K562 (cell line): Measurements from ENCODE around the gene ARHGAP22. TPM values are rescaled to one million over a fixed set of nuclear protein-coding genes. Genes with fewer than 3 reads are reported as not detected.

Source experiments
- BRF1 ChIP-seq: IDR thresholded peaks from 3 replicates; pipeline ENCODE4 v1.6.1; 2011; ENCODE audit warnings: borderline replicate concordance, mild to moderate bottlenecking; ENCODE audit not compliant: insufficient read length; ENCODE audit errors: extremely low read depth
- CBX3 ChIP-seq, 2 experiments: IDR thresholded peaks; 1 replicate in 1 of 2; 2 replicates in 1 of 2; pipeline ENCODE4 v1.6.1; 2012; ENCODE audit warnings: inconsistent platforms in 2 of 2, low read length in 2 of 2, borderline replicate concordance in 1 of 2, control low read depth in 1 of 2
- CEBPZ ChIP-seq: fragments of 150-350 bp; IDR thresholded peaks from 2 replicates; pipeline ENCODE4 v1.6.1; 2014; ENCODE audit warnings: low read depth, mild to moderate bottlenecking, low read length, borderline replicate concordance
- KAT2B ChIP-seq: IDR thresholded peaks from one replicate; pipeline ENCODE4 v1.6.1; 2012; ENCODE audit warnings: low read depth, mild to moderate bottlenecking, control low read depth, inconsistent platforms, low read length, moderate library complexity
- LCOR ChIP-seq: sonication (generic); formaldehyde crosslinking; IDR thresholded peaks from 2 replicates; pipeline ENCODE4 v1.8.0; 2022; ENCODE audit warnings: mild to moderate bottlenecking, missing genetic modification reagents
- PRDM10 ChIP-seq: fragments of 450-650 bp; IDR thresholded peaks from 2 replicates; pipeline ENCODE4 v1.6.1; 2018; ENCODE audit not compliant: partially characterized antibody
- SIX5 ChIP-seq, 2 experiments: IDR thresholded peaks; 2 replicates each; pipeline ENCODE4 v1.6.1; 2011; ENCODE audit warnings: low read length in 2 of 2, borderline replicate concordance in 1 of 2, low read depth in 1 of 2, mild to moderate bottlenecking in 1 of 2, moderate library complexity in 1 of 2; ENCODE audit not compliant: insufficient read depth in 1 of 2
- SMAD1 ChIP-seq: fragments of 150-350 bp; IDR thresholded peaks from 2 replicates; pipeline ENCODE4 v1.6.1; 2014; ENCODE audit warnings: low read length, low read depth; ENCODE audit not compliant: partially characterized antibody
- ZBTB7A ChIP-seq: IDR thresholded peaks from 2 replicates; pipeline ENCODE4 v1.6.1; 2011; ENCODE audit warnings: low read depth, mild to moderate bottlenecking, low read length, moderate library complexity, borderline replicate concordance; ENCODE audit not compliant: control insufficient read depth
- ZNF280B ChIP-seq: fragments of 250-450 bp; sonication (Bioruptor Pico); IDR thresholded peaks from 2 replicates; pipeline ENCODE4 v1.5.1; 2021; ENCODE audit warnings: mild to moderate bottlenecking
- ZNF696 ChIP-seq: fragments of 250-450 bp; sonication (Bioruptor Pico); conservative IDR thresholded peaks from 2 replicates; pipeline ENCODE4 v1.4.0; 2020; ENCODE audit warnings: mild to moderate bottlenecking, moderate library complexity
- polyA plus RNA-seq, 8 experiments: library from polyadenylated mRNA; depleted of rRNA in 4 of 8; stranded (reverse) in 5 of 8; unstranded in 3 of 8; fragments of >200 nt; fragmentation: Nextera tagmentation in 2 of 8; fragmentation: Illumina TruSeq in 1 of 8; extraction: Ambion mirVana in 2 of 8; extraction: Trizol in 1 of 8; gene quantifications; 2 replicates each; pipeline versions ENCODE4 v1.2.1 to v1.2.3, GENCODE V29; 2011 to 2014; ENCODE audit warnings: inconsistent platforms in 1 of 8, missing spikeins in 1 of 8
- total RNA-seq, 7 experiments: library from RNA; depleted of rRNA in 6 of 7; stranded (reverse); fragments of >200 nt in 6 of 7; fragmentation: Illumina TruSeq in 2 of 7; extraction: Trizol in 2 of 7; gene quantifications; 2 replicates each; pipeline versions ENCODE4 v1.2.1 to v1.2.3, GENCODE V29; 2011 to 2021; ENCODE audit warnings: low replicate concordance in 1 of 7
- TF ChIP-seq, protein P1 (sequence below): fragments of 250-450 bp; sonication (Bioruptor Pico); IDR thresholded peaks from 2 replicates; pipeline ENCODE4 v1.4.0; 2020
- TF ChIP-seq, protein P2 (sequence below), 3 experiments: IDR thresholded peaks in 2 of 3; conservative IDR thresholded peaks in 1 of 3; 2 replicates each; pipeline ENCODE4 v1.5.1; 2011 to 2012; ENCODE audit warnings: low read length in 3 of 3, mild to moderate bottlenecking in 3 of 3, control low read depth in 2 of 3, improper control_type of control experiment in 1 of 3, inconsistent platforms in 1 of 3, low read depth in 1 of 3, mixed read lengths in 1 of 3, moderate library complexity in 1 of 3; ENCODE audit not compliant: insufficient read depth in 2 of 3

The ARHGAP22 gene
- total and polyA plus RNA-seq, 9 of the 15 experiments (the other 6 are each of a cell fraction or from before 2014, with no cell fraction given), result 1.3 to 28.1 (median 12.7) TPM

DNA sequence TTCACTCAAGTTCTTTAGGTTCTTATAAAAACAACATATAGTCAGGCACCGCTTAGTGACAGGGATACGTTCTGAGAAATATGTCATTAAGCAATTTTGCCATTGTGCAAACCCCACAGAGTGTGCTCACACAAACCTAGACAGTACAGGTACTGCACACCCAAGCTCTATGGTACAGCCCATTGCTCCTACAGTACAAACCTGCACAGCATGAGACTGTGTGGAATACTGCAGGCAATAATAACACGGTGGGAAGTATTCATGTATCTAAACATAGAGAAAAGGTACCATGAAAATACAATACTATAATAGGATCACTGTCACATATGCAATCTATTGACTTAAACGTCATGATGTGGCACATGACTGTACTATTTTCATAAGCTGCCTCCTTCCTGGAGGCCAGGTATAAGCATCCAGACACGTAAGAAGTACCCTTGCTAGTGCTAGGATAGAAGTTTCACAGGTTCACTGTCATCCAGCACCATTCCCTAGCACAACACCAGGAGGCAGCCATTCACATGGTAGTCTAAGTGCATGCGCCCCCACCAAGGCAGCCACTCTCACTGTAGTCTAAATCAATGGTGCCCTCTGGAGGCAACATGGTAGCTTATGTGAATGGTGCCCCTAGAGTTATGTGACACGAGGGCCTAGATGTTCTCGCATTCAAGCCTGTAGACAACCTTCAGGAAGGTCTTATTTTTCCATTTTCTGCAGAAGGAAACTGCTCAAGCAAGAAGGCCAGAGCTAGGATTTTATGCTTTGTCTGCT is 98.5 kb downstream of the ARHGAP22 start (continued):
- TF ChIP-seq CEBPZ, result no peak
- TF ChIP-seq, protein P1, sequence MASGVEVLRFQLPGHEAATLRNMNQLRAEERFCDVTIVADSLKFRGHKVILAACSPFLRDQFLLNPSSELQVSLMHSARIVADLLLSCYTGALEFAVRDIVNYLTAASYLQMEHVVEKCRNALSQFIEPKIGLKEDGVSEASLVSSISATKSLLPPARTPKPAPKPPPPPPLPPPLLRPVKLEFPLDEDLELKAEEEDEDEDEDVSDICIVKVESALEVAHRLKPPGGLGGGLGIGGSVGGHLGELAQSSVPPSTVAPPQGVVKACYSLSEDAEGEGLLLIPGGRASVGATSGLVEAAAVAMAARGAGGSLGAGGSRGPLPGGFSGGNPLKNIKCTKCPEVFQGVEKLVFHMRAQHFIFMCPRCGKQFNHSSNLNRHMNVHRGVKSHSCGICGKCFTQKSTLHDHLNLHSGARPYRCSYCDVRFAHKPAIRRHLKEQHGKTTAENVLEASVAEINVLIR, result no peak
- no peak for TF ChIP-seq SIX5 (IDR thresholded peaks at IDR 0.05; ENCODE audit: borderline replicate concordance in 1 of 2, insufficient read depth in 1 of 2, low read depth in 1 of 2, low read length in 2 of 2)
- no peak for TF ChIP-seq ZNF280B (CRISPR knock-in tag)
- TF ChIP-seq LCOR, result no peak
- TF ChIP-seq KAT2B, result no peak
- peak; percentile 15 for TF ChIP-seq PRDM10
- TF ChIP-seq ZBTB7A, result 0 out of 2 replicates have a peak, but pooled peaks have one; percentile 32
- TF ChIP-seq SMAD1, result no peak
- TF ChIP-seq, protein P2, sequence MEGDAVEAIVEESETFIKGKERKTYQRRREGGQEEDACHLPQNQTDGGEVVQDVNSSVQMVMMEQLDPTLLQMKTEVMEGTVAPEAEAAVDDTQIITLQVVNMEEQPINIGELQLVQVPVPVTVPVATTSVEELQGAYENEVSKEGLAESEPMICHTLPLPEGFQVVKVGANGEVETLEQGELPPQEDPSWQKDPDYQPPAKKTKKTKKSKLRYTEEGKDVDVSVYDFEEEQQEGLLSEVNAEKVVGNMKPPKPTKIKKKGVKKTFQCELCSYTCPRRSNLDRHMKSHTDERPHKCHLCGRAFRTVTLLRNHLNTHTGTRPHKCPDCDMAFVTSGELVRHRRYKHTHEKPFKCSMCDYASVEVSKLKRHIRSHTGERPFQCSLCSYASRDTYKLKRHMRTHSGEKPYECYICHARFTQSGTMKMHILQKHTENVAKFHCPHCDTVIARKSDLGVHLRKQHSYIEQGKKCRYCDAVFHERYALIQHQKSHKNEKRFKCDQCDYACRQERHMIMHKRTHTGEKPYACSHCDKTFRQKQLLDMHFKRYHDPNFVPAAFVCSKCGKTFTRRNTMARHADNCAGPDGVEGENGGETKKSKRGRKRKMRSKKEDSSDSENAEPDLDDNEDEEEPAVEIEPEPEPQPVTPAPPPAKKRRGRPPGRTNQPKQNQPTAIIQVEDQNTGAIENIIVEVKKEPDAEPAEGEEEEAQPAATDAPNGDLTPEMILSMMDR (IDR thresholded peaks at IDR 0.05 in 2 of 3, conservative IDR thresholded peaks at IDR 0.05 in 1 of 3; ENCODE audit: insufficient read depth in 2 of 3, low read depth in 1 of 3, low read length in 3 of 3), result peak; percentile 98 to 99 (median 99)
- TF ChIP-seq BRF1, result no peak
- peak in 1 of 2 experiments; percentile 56; a peak in 1 of 3 replicates for TF ChIP-seq CBX3 (IDR thresholded peaks at IDR 0.05; ENCODE audit: borderline replicate concordance in 1 of 2, low read length in 2 of 2)
- TF ChIP-seq ZNF696 (CRISPR knock-in tag), result no peak
